Measurements from ENCODE around the gene ATOX1. TPM values are rescaled to one million over a fixed set of nuclear protein-coding genes. Genes with fewer than 3 reads are reported as not detected.

Gene ATOX1, protein sequence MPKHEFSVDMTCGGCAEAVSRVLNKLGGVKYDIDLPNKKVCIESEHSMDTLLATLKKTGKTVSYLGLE
- total RNA-seq (2022; extraction: Qiagen RNA extraction), result 189 to 219 TPM (median 200 TPM) in 5 replicates

DNA sequence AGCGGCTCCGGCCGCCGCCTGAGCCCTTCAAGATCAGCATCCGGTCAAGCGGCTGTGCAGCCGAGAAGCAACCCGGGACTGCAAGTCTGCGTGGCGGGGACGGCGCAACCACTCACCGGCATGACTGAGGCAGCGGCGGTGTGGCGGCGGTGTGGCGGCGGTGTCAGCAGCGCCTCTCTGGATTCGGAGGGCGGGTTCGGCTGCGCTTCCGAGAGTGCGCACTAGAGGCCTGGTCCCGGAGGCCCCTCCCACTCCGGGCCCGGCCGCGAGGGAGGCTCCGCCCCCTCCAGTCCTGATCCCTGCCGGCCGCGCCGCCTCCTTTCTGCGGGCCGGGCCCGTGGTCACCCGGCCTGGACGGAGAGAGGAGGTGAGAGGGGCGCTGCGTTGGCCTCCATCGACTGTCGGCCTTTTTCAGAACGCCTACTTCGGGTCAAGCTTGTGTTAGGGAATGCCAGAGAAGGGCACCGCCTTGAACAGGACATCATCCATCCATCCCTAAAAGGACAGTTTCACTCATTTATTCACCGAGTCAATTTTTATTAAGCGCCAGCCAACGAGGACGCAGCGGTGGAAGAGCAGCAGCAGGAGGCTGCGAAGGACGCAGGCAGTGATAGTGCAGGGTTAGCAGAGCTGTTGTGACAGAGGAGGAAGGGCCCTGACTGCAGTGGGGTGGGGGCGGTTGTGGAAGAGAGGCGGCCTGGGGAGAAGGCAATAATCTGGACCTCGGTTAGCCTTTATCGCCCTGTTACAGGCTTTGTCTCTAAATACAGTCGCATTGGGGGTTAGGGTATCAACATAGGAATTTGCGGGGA is at the start of gene ATOX1:
TSS of gene ATOX1 (minus strand) at position 202 of the 812 bp plus-strand sequence. CDS start at position 122, 80 bp downstream.

DNA sequence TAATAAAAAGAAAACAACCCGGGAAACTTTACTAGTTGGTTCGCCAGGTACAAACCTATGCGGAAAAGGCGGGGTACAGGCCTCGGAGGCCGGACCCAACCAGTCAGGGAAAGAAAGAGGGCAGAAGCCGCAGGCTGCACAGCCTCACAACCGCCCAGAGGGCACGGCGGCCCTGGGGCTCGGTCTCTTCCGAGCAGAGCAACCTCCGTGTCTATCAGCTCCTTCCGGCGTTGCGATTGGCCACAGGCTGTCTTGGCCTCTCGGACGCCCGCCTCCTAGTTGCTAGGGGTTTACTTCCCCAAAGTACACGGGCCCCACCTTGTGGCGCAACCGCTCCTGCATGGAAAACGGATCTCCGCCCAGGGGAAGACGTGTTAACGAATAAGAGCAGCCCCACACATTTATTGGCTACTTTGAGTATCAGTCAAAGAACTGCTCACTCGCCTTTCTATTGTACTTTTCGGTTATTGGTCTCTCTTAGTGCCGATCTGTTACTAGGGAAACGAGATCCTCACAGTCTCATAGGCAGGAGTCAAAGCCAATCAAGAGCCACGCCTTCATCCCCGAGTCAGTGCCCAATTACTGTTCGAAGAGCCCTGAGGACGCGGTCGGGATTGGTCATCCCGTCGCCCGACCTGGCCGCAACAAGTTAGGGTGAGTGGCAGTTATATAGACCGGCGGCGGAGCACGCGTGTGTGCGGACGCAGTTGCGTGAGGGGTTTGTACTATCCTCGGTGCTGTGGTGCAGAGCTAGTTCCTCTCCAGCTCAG is 13.0 kb upstream of the ATOX1 start, which contains the start of gene G3BP1:
TSS of gene G3BP1 (plus strand) at position 696 of the 770 bp plus-strand sequence. CDS start 14,667 bp downstream, outside the sequence.

Other genes with a start within 250 kb of the ATOX1 start
- gene FAT2, start 167.3 kb downstream of the ATOX1 start, total RNA-seq (2022; extraction: Qiagen RNA extraction), result 0.04 TPM in 1 of 5 replicates, not detected in the others
- gene SPARC, start 71.7 kb downstream of the ATOX1 start, total RNA-seq (2022; extraction: Qiagen RNA extraction), result 15.1 to 25.0 TPM (median 18.8 TPM) in 5 replicates
- 122 to 139 TPM (median 128 TPM) in 5 replicates for gene G3BP1, start 13.3 kb upstream of the ATOX1 start, total RNA-seq (2022; extraction: Qiagen RNA extraction)
- gene GLRA1, start 166.2 kb upstream of the ATOX1 start, total RNA-seq (2022; extraction: Qiagen RNA extraction), result not detected in 5 replicates